K562 (cell line): ENCODE measurements around the gene SPATC1L. TPM values are rescaled to one million over a fixed set of nuclear protein-coding genes. Genes with fewer than 3 reads are reported as not detected.

Experiments
- ARNT ChIP-seq, 2 experiments: fragments of 450-650 bp; IDR thresholded peaks; 2 replicates each; pipeline ENCODE4 v1.6.1; 2016; ENCODE audit warnings: mild to moderate bottlenecking in 1 of 2
- BACH1 ChIP-seq: fragments of 200-800 bp; sonication (Bioruptor generic); IDR thresholded peaks from 2 replicates; pipeline ENCODE4 v1.6.1; 2016; ENCODE audit warnings: missing genetic modification characterization, missing compliant biosample characterization
- CXXC5 ChIP-seq: fragments of 250-450 bp; sonication (Bioruptor Pico); IDR thresholded peaks from 2 replicates; pipeline ENCODE4 v1.8.0; 2022; ENCODE audit warnings: inconsistent platforms, mild to moderate bottlenecking, moderate library complexity
- ETV6 ChIP-seq, 3 experiments: fragments of 150-350 bp in 1 of 3; sonication (generic) in 1 of 3; formaldehyde crosslinking in 1 of 3; IDR thresholded peaks; 2 replicates each; pipeline versions ENCODE4 v1.6.1 to v1.8.0; 2014 to 2022; ENCODE audit warnings: borderline replicate concordance in 2 of 3, low read depth in 2 of 3, antibody characterized with exemption in 1 of 3, low read length in 1 of 3, mild to moderate bottlenecking in 1 of 3, missing genetic modification reagents in 1 of 3
- FOS ChIP-seq: IDR thresholded peaks from 3 replicates; pipeline ENCODE4 v1.6.1; 2011; ENCODE audit not compliant: insufficient read length; ENCODE audit errors: extremely low read depth
- JUND ChIP-seq, 2 experiments: IDR thresholded peaks; 2 replicates in 1 of 2; 3 replicates in 1 of 2; pipeline ENCODE4 v1.6.1; 2011; ENCODE audit warnings: borderline replicate concordance in 2 of 2, low read depth in 2 of 2, low read length in 2 of 2, improper control_type of control experiment in 1 of 2, missing biosample characterization in 1 of 2, missing genetic modification characterization in 1 of 2, missing genetic modification reagents in 1 of 2
- KHSRP ChIP-seq: fragments of 450-650 bp; IDR thresholded peaks from 2 replicates; pipeline ENCODE4 v1.6.1; 2017
- MTA2 ChIP-seq: fragments of 450-650 bp; IDR thresholded peaks from 2 replicates; pipeline ENCODE4 v1.6.1; 2016; ENCODE audit warnings: low read depth
- NR4A1 ChIP-seq, 2 experiments: fragments of 250-450 bp in 1 of 2; fragments of 450-650 bp in 1 of 2; sonication (Bioruptor Pico) in 1 of 2; IDR thresholded peaks; 2 replicates each; pipeline versions ENCODE4 v1.4.0 to v1.6.1; 2016 to 2020; ENCODE audit warnings: mild to moderate bottlenecking in 2 of 2, missing compliant biosample characterization in 1 of 2, missing genetic modification characterization in 1 of 2, moderate library complexity in 1 of 2
- OTX1 ChIP-seq: fragments of 450-650 bp; formaldehyde crosslinking; IDR thresholded peaks from 2 replicates; pipeline ENCODE4 v1.4.0; 2022; ENCODE audit warnings: mild to moderate bottlenecking
- PTTG1 ChIP-seq: fragments of 450-650 bp; IDR thresholded peaks from 2 replicates; pipeline ENCODE4 v1.6.1; 2016; ENCODE audit warnings: low read depth, mild to moderate bottlenecking, missing genetic modification characterization, missing compliant biosample characterization
- SP1 ChIP-seq: sonication (generic); formaldehyde crosslinking; IDR thresholded peaks from 2 replicates; pipeline ENCODE4 v1.8.1; 2022; ENCODE audit warnings: mild to moderate bottlenecking, missing genetic modification reagents
- ZNF583 ChIP-seq: fragments of 250-450 bp; sonication (Bioruptor Pico); IDR thresholded peaks from 2 replicates; pipeline ENCODE4 v1.4.0; 2020
- ZNF77 ChIP-seq: fragments of 250-450 bp; sonication (Bioruptor Pico); IDR thresholded peaks from 2 replicates; pipeline ENCODE4 v1.5.0; 2020
- polyA plus RNA-seq, 8 experiments: library from polyadenylated mRNA; depleted of rRNA in 4 of 8; stranded (reverse) in 5 of 8; unstranded in 3 of 8; fragments of >200 nt; fragmentation: Nextera tagmentation in 2 of 8; fragmentation: Illumina TruSeq in 1 of 8; extraction: Ambion mirVana in 2 of 8; extraction: Trizol in 1 of 8; gene quantifications; 2 replicates each; pipeline versions ENCODE4 v1.2.1 to v1.2.3, GENCODE V29; 2011 to 2014; ENCODE audit warnings: inconsistent platforms in 1 of 8, missing spikeins in 1 of 8
- total RNA-seq, 7 experiments: library from RNA; depleted of rRNA in 6 of 7; stranded (reverse); fragments of >200 nt in 6 of 7; fragmentation: Illumina TruSeq in 2 of 7; extraction: Trizol in 2 of 7; gene quantifications; 2 replicates each; pipeline versions ENCODE4 v1.2.1 to v1.2.3, GENCODE V29; 2011 to 2021; ENCODE audit warnings: low replicate concordance in 1 of 7
- TF ChIP-seq, protein P1 (sequence below): fragments of 450-650 bp; IDR thresholded peaks from 2 replicates; pipeline ENCODE4 v1.6.1; 2016; ENCODE audit warnings: antibody characterized with exemption
- TF ChIP-seq, protein P2 (sequence below): fragments of 450-650 bp; formaldehyde crosslinking; IDR thresholded peaks from 2 replicates; pipeline ENCODE4 v1.4.0; 2020; ENCODE audit warnings: mild to moderate bottlenecking, moderate library complexity
- TF ChIP-seq, protein P3 (sequence below): IDR thresholded peaks from 2 replicates; pipeline ENCODE4 v1.6.1; 2011; ENCODE audit warnings: borderline replicate concordance, low read depth, mild to moderate bottlenecking, moderate library complexity, low read length; ENCODE audit not compliant: insufficient read depth, poor library complexity, severe bottlenecking
- TF ChIP-seq, protein P4 (sequence below): fragments of 250-450 bp; sonication (Bioruptor Pico); IDR thresholded peaks from 2 replicates; pipeline ENCODE4 v1.4.0; 2020; ENCODE audit warnings: borderline replicate concordance

SPATC1L gene
- total and polyA plus RNA-seq, 9 of the 15 experiments (the other 6 are each of a cell fraction or from before 2014, with no cell fraction given), result 0.14 to 121 (median 34.0) TPM; not detected in 1

DNA sequence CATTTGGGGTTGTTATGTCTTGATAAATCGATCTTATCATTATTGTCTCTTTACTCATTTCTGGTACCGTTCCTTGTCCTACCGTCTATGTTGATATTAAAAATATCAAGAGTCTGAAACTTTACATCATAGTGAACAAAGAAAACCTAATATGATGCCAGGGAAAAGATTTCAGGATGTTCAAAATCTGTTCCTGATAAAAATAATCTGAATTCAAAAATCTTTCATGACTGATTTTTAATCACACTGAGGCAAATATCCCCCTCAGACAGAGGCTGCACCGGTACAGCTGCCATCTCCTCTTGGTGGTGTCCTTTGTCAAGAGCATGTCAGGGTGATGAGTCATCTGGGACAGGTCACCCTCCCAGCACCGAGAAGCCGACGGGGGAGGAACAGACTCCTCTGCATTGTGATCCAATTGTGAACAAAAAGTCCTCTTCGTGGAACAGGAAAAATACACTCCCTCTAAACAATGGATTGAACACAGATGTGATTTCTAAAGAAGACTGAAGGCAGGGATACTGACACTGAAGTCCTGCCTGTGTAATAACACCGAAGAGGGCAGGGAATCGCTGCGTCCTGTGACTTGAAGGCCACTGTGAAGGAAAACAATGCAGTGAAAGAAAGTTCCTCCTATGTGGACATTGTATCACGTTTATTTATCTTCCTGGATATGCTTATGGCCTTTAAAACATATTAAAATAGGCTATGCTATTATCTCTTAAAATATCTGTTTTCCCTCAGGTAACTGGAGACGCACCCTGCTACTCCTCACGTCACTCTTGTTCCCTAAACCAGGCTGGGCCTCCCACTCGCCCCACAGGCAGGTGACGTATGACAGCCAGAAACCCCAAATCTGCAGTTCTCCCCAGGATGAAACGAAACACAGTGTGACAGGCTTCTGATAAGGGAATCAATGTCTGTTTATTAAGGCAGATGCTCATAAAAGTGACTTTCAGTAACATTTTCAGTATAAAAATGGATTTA lies 4.3 kb upstream of the SPATC1L start (continued):
- TF ChIP-seq ZNF583 (CRISPR knock-in tag) (no peak), ETV6 (IDR thresholded peaks at IDR 0.05; ENCODE audit: borderline replicate concordance in 1 of 2, low read depth in 2 of 2, low read length in 1 of 2) (no peak), ETV6 (CRISPR knock-in tag; IDR thresholded peaks at IDR 0.05; ENCODE audit: borderline replicate concordance) (no peak), MTA2 (no peak), PTTG1 (no peak), ZNF77 (CRISPR knock-in tag) (no peak), KHSRP (no peak), BACH1 (tag) (no peak), ARNT (IDR thresholded peaks at IDR 0.05) (0 out of 4 replicates have a peak, but pooled peaks of 1 of the 2 experiments have one; percentile 23), SP1 (CRISPR knock-in tag) (0 out of 2 replicates have a peak, but pooled peaks have one; percentile 17), OTX1 (CRISPR knock-in tag) (no peak), JUND (IDR thresholded peaks at IDR 0.05; ENCODE audit: borderline replicate concordance, low read depth, low read length) (peak; percentile 100), JUND (tag; IDR thresholded peaks at IDR 0.05; ENCODE audit: borderline replicate concordance, low read depth, low read length) (peak; percentile 100), CXXC5 (CRISPR knock-in tag) (0 out of 2 replicates have a peak, but pooled peaks have one; percentile 35), NR4A1 (CRISPR knock-in tag; IDR thresholded peaks at IDR 0.05) (no peak), NR4A1 (tag; IDR thresholded peaks at IDR 0.05) (no peak), FOS (peak; percentile 79)
- TF ChIP-seq, protein P1, sequence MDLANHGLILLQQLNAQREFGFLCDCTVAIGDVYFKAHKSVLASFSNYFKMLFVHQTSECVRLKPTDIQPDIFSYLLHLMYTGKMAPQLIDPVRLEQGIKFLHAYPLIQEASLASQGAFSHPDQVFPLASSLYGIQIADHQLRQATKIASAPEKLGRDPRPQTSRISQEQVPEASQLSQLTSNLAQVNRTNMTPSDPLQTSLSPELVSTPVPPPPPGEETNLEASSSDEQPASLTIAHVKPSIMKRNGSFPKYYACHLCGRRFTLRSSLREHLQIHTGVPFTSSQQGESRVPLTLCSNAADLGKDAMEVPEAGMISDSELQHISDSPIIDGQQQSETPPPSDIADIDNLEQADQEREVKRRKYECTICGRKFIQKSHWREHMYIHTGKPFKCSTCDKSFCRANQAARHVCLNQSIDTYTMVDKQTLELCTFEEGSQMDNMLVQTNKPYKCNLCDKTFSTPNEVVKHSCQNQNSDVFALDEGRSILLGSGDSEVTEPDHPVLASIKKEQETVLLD, result no peak
- TF ChIP-seq, protein P2, sequence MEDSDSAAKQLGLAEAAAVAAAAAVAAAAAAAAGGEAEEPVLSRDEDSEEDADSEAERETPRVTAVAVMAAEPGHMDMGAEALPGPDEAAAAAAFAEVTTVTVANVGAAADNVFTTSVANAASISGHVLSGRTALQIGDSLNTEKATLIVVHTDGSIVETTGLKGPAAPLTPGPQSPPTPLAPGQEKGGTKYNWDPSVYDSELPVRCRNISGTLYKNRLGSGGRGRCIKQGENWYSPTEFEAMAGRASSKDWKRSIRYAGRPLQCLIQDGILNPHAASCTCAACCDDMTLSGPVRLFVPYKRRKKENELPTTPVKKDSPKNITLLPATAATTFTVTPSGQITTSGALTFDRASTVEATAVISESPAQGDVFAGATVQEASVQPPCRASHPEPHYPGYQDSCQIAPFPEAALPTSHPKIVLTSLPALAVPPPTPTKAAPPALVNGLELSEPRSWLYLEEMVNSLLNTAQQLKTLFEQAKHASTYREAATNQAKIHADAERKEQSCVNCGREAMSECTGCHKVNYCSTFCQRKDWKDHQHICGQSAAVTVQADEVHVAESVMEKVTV (CRISPR knock-in tag), result peak; percentile 35; the same call in 1 of the 2 replicates
- TF ChIP-seq, protein P3, sequence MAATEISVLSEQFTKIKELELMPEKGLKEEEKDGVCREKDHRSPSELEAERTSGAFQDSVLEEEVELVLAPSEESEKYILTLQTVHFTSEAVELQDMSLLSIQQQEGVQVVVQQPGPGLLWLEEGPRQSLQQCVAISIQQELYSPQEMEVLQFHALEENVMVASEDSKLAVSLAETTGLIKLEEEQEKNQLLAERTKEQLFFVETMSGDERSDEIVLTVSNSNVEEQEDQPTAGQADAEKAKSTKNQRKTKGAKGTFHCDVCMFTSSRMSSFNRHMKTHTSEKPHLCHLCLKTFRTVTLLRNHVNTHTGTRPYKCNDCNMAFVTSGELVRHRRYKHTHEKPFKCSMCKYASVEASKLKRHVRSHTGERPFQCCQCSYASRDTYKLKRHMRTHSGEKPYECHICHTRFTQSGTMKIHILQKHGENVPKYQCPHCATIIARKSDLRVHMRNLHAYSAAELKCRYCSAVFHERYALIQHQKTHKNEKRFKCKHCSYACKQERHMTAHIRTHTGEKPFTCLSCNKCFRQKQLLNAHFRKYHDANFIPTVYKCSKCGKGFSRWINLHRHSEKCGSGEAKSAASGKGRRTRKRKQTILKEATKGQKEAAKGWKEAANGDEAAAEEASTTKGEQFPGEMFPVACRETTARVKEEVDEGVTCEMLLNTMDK, result peak; percentile 59
- TF ChIP-seq, protein P4, sequence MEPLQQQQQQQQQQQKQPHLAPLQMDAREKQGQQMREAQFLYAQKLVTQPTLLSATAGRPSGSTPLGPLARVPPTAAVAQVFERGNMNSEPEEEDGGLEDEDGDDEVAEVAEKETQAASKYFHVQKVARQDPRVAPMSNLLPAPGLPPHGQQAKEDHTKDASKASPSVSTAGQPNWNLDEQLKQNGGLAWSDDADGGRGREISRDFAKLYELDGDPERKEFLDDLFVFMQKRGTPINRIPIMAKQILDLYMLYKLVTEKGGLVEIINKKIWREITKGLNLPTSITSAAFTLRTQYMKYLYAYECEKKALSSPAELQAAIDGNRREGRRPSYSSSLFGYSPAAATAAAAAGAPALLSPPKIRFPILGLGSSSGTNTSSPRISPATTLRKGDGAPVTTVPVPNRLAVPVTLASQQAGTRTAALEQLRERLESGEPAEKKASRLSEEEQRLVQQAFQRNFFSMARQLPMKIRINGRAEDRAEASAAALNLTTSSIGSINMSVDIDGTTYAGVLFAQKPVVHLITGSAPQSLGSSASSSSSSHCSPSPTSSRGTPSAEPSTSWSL (CRISPR knock-in tag), result no peak
